ENCODE results near the gene WDR45. TPM values are rescaled to one million over a fixed set of nuclear protein-coding genes. Genes with fewer than 3 reads are reported as not detected.

WDR45 gene
- total RNA-seq, 1 experiment from 2014 or later: 34.1 TPM

Other genes with a start within 250 kb of the WDR45 start
- 93.6 and 112 TPM in 2 replicates for gene PCSK1N, start 244.3 kb downstream of the WDR45 start, total RNA-seq (2014; rRNA removed; shearing (Covaris generic); ENCODE audit: low replicate concordance)
- 94.1 and 114 TPM in 2 replicates for gene TIMM17B, start 182.1 kb downstream of the WDR45 start, total RNA-seq (2014; rRNA removed; shearing (Covaris generic); ENCODE audit: low replicate concordance)
- 68.5 and 86.5 TPM in 2 replicates for gene PQBP1, start 182.0 kb downstream of the WDR45 start, total RNA-seq (2014; rRNA removed; shearing (Covaris generic); ENCODE audit: low replicate concordance)
- 13.8 and 33.1 TPM in 2 replicates for gene SLC35A2, start 168.2 kb downstream of the WDR45 start, total RNA-seq (2014; rRNA removed; shearing (Covaris generic); ENCODE audit: low replicate concordance)
- 17.8 and 27.2 TPM in 2 replicates for gene PIM2, start 160.9 kb downstream of the WDR45 start, total RNA-seq (2014; rRNA removed; shearing (Covaris generic); ENCODE audit: low replicate concordance)
- gene OTUD5, start 122.3 kb downstream of the WDR45 start, total RNA-seq (2014; rRNA removed; shearing (Covaris generic); ENCODE audit: low replicate concordance): 46.2 and 48.7 TPM in 2 replicates
- gene KCND1, start 108.0 kb downstream of the WDR45 start, total RNA-seq (2014; rRNA removed; shearing (Covaris generic); ENCODE audit: low replicate concordance): 0.24 TPM in 1 of 2 replicates, not detected in the other
- 17.2 and 17.8 TPM in 2 replicates for gene GRIPAP1, start 77.6 kb downstream of the WDR45 start, total RNA-seq (2014; rRNA removed; shearing (Covaris generic); ENCODE audit: low replicate concordance)
- gene TFE3, start 36.5 kb downstream of the WDR45 start, total RNA-seq (2014; rRNA removed; shearing (Covaris generic); ENCODE audit: low replicate concordance): 42.5 and 74.2 TPM in 2 replicates
- gene CCDC120, start 20.9 kb downstream of the WDR45 start, total RNA-seq (2014; rRNA removed; shearing (Covaris generic); ENCODE audit: low replicate concordance): not detected in 2 replicates
- 1.9 and 4.4 TPM in 2 replicates for gene PRAF2, start 5.9 kb downstream of the WDR45 start, total RNA-seq (2014; rRNA removed; shearing (Covaris generic); ENCODE audit: low replicate concordance)
- gene GPKOW, start 43.8 kb upstream of the WDR45 start, total RNA-seq (2014; rRNA removed; shearing (Covaris generic); ENCODE audit: low replicate concordance): 32.6 and 46.4 TPM in 2 replicates
- 1.7 and 7.6 TPM in 2 replicates for gene MAGIX, start 82.9 kb upstream of the WDR45 start, total RNA-seq (2014; rRNA removed; shearing (Covaris generic); ENCODE audit: low replicate concordance)
- gene PLP2, start 92.0 kb upstream of the WDR45 start, total RNA-seq (2014; rRNA removed; shearing (Covaris generic); ENCODE audit: low replicate concordance): 72.9 and 86.3 TPM in 2 replicates
- 6.1 and 55.0 TPM in 2 replicates for gene PRICKLE3, start 106.5 kb upstream of the WDR45 start, total RNA-seq (2014; rRNA removed; shearing (Covaris generic); ENCODE audit: low replicate concordance)
- not detected in 2 replicates for gene SYP, start 120.3 kb upstream of the WDR45 start, total RNA-seq (2014; rRNA removed; shearing (Covaris generic); ENCODE audit: low replicate concordance)
- gene CACNA1F, start 153.5 kb upstream of the WDR45 start, total RNA-seq (2014; rRNA removed; shearing (Covaris generic); ENCODE audit: low replicate concordance): not detected in 2 replicates
- gene CCDC22, start 155.6 kb upstream of the WDR45 start, total RNA-seq (2014; rRNA removed; shearing (Covaris generic); ENCODE audit: low replicate concordance): 42.4 and 58.4 TPM in 2 replicates
- not detected in 2 replicates for gene FOXP3, start 184.8 kb upstream of the WDR45 start, total RNA-seq (2014; rRNA removed; shearing (Covaris generic); ENCODE audit: low replicate concordance)
- 14.4 and 18.5 TPM in 2 replicates for gene PPP1R3F, start 189.9 kb upstream of the WDR45 start, total RNA-seq (2014; rRNA removed; shearing (Covaris generic); ENCODE audit: low replicate concordance)
- not detected in 2 replicates for gene GAGE10, start 223.8 kb upstream of the WDR45 start, total RNA-seq (2014; rRNA removed; shearing (Covaris generic); ENCODE audit: low replicate concordance)
- not detected in 2 replicates for gene GAGE12J, start 242.2 kb upstream of the WDR45 start, total RNA-seq (2014; rRNA removed; shearing (Covaris generic); ENCODE audit: low replicate concordance)

All from Caki2 (cell line).